OCI-LY7 (cell line): ENCODE data around the gene ARHGAP18.

Experiments used
- CTCF ChIP-seq: fragments of 200-600 bp; sonication (generic); conservative IDR thresholded peaks from 2 replicates; pipeline ENCODE4 v1.5.1; 2014; ENCODE audit warnings: mild to moderate bottlenecking, antibody characterized with exemption, low read length, moderate library complexity, mixed read lengths
- EZH2phosphoT487 ChIP-seq: fragments of 200-600 bp; sonication (generic); IDR thresholded peaks from 2 replicates; pipeline ENCODE4 v1.6.1; 2018; ENCODE audit warnings: low read depth, borderline replicate concordance, mild to moderate bottlenecking, mixed run types, antibody characterized with exemption, low read length, moderate library complexity, mixed read lengths

- TF ChIP-seq EZH2phosphoT487 (no peak), CTCF (no peak)
Measured at GRCh38 chr6:129536271-129536670, 173.7 kb downstream of the ARHGAP18 start.
